ENCODE data around the gene EPB41. TPM values are rescaled to one million over a fixed set of nuclear protein-coding genes. Genes with fewer than 3 reads are reported as not detected.

EPB41 gene
- total and polyA plus RNA-seq, 2 experiments from 2014 or later, result 13.2 to 60.8 TPM

DNA sequence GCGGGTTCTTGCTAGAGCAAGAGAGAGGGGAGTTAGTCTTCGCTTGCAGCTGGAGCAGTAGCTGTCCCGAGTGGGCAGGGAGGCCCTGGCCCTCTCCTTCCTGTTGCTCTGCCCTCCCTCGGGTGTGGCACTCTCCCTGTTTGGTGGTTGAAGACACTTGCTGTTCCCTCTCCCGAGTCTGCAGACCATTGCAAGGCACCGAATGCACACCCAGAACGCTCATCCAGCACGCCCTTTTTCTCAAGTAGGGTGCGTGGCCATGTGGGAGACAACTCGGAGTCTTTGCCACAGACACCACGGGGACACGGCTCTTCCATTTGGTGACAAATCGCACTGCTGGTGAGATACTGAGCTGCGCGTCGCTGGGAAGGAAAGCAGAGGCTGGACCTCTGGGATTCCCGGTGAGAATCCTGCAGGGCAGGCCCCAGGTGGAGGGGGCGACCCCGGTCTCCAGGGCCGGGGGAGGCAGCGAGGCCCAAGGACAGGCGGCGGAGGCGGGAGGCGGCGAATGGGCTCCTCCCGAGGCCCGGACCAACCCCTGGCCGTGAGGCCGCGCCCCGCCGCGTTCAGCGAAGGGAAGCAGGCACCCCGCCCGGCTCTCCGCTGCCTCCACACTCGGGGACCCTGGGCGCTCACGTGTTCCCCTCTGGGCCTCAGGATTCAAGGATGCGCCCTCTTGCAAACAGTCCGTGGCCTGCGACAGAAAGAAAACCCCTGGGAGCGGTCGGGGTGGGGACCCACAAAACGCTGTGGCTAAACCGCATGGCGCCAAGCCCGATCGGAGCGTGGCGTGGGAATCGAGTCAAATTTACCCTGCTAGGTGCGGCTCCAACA lies 219.7 kb downstream of the EPB41 start:
- Histone ChIP-seq H3K9me3 (ENCODE audit: low read depth) (no peaks in the 10 kb centered on the region), H3K4me1 (ENCODE audit: insufficient read depth) (no peaks in the 10 kb centered on the region), H3K27me3 (no peaks in the 10 kb centered on the region), H3K27ac (peak overlapping the region; percentile 71), H3K79me2 (no peaks in the 10 kb centered on the region), H4K20me1 (ENCODE audit: insufficient read depth, poor library complexity, severe bottlenecking) (no peaks in the 10 kb centered on the region), H3K4me3 (no peak overlapping the region), H3K36me3 (replicated peaks; ENCODE audit: insufficient read depth, low read depth) (no peaks in the 10 kb centered on the region), H3K4me2 (no peak overlapping the region), H2AFZ (no peak overlapping the region), H3K9me2 (replicated peaks; ENCODE audit: insufficient read depth) (no peaks in the 10 kb centered on the region)
- WGBS (ENCODE audit: low lambda C conversion rate, missing lambda C conversion rate), result 92% methylated on average over 33 of the region's 55 CpGs
- TF ChIP-seq, protein P1, sequence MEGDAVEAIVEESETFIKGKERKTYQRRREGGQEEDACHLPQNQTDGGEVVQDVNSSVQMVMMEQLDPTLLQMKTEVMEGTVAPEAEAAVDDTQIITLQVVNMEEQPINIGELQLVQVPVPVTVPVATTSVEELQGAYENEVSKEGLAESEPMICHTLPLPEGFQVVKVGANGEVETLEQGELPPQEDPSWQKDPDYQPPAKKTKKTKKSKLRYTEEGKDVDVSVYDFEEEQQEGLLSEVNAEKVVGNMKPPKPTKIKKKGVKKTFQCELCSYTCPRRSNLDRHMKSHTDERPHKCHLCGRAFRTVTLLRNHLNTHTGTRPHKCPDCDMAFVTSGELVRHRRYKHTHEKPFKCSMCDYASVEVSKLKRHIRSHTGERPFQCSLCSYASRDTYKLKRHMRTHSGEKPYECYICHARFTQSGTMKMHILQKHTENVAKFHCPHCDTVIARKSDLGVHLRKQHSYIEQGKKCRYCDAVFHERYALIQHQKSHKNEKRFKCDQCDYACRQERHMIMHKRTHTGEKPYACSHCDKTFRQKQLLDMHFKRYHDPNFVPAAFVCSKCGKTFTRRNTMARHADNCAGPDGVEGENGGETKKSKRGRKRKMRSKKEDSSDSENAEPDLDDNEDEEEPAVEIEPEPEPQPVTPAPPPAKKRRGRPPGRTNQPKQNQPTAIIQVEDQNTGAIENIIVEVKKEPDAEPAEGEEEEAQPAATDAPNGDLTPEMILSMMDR (IDR thresholded peaks at IDR 0.05; ENCODE audit: poor library complexity), result no peak
- TF ChIP-seq EZH2 (IDR thresholded peaks at IDR 0.05; ENCODE audit: borderline replicate concordance) (no peak), EZH2phosphoT487 (IDR thresholded peaks at IDR 0.05; ENCODE audit: low read depth, severe bottlenecking, unreplicated experiment) (no peak)
- no peak for DNase-seq (ENCODE audit: low spot score)

DNA sequence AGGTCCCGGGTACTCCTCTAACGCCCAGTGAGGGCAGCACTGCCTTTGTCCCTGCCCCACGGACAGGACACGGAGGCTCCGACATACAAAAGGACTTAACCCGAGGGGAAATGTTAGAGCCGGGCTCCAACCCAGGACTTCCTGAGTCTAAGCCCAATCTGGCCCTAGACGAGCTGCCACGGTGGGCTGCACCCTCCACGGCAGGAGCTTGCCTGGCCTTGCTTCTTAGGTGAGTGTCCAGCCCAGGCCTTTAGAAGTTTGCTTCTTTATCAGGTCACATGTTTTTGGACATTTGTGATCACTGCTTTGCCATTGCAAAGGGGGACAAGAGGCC lies 220.3 kb downstream of the EPB41 start:
- Histone ChIP-seq H2AFZ (no peak overlapping the region), H3K79me2 (no peaks in the 10 kb centered on the region), H3K4me2 (no peak overlapping the region), H3K4me3 (no peak overlapping the region), H3K4me1 (ENCODE audit: insufficient read depth) (no peaks in the 10 kb centered on the region), H3K27me3 (no peaks in the 10 kb centered on the region), H4K20me1 (ENCODE audit: insufficient read depth, poor library complexity, severe bottlenecking) (no peaks in the 10 kb centered on the region), H3K27ac (no peak overlapping the region), H3K9me3 (ENCODE audit: low read depth) (no peaks in the 10 kb centered on the region), H3K36me3 (replicated peaks; ENCODE audit: insufficient read depth, low read depth) (no peaks in the 10 kb centered on the region), H3K9me2 (replicated peaks; ENCODE audit: insufficient read depth) (no peaks in the 10 kb centered on the region)
- WGBS (ENCODE audit: low lambda C conversion rate, missing lambda C conversion rate), result 84% methylated on average over 10 of the region's 10 CpGs
- no peak for TF ChIP-seq EZH2phosphoT487 (IDR thresholded peaks at IDR 0.05; ENCODE audit: low read depth, severe bottlenecking, unreplicated experiment)
- TF ChIP-seq EZH2 (IDR thresholded peaks at IDR 0.05; ENCODE audit: borderline replicate concordance), result no peak
- TF ChIP-seq, protein P1 (IDR thresholded peaks at IDR 0.05; ENCODE audit: poor library complexity), result no peak
- DNase-seq (ENCODE audit: low spot score), result no peak

DNA sequence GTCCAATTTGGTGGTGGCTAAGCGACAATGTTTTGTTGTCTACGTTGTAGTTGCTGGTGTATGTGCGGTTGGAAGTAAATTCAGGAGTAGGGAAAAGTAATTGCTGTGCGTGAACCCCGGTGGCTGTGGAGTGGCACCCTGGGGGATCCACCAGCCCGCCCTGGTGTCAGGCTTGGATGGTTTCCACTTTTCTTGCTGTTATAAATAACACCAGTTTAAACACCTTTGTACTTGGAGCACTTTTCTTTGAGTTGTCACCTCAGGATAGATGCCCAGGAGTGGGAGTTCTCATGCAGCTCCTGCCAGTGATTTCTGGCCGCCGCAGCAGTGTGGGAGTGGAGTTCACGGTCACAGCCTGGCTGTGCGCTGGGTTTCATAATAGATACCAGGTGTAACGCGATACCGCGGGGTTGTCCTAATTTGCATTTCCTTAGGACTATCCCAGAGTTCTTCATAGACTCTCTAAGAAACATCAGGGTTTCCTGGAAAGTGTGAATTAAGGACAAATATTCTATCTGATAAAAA lies 222.1 kb downstream of the EPB41 start:
- TF ChIP-seq, protein P1 (IDR thresholded peaks at IDR 0.05; ENCODE audit: poor library complexity), result no peak
- TF ChIP-seq EZH2phosphoT487 (IDR thresholded peaks at IDR 0.05; ENCODE audit: low read depth, severe bottlenecking, unreplicated experiment) (no peak), EZH2 (IDR thresholded peaks at IDR 0.05; ENCODE audit: borderline replicate concordance) (no peak)
- Histone ChIP-seq H4K20me1 (ENCODE audit: insufficient read depth, poor library complexity, severe bottlenecking) (no peaks in the 10 kb centered on the region), H3K27me3 (no peaks in the 10 kb centered on the region), H3K4me1 (ENCODE audit: insufficient read depth) (no peaks in the 10 kb centered on the region), H3K4me3 (no peak overlapping the region), H3K9me3 (ENCODE audit: low read depth) (no peaks in the 10 kb centered on the region), H3K79me2 (no peaks in the 10 kb centered on the region), H3K27ac (no peak overlapping the region), H2AFZ (no peak overlapping the region), H3K9me2 (replicated peaks; ENCODE audit: insufficient read depth) (no peaks in the 10 kb centered on the region), H3K36me3 (replicated peaks; ENCODE audit: insufficient read depth, low read depth) (no peaks in the 10 kb centered on the region), H3K4me2 (no peak overlapping the region)
- WGBS (ENCODE audit: low lambda C conversion rate, missing lambda C conversion rate), result 63% methylated on average over 14 of the region's 14 CpGs
- no peak for DNase-seq (ENCODE audit: low spot score)

Measured in hepatocyte (in vitro differentiated cells).